ENCODE results near the gene MSL2. TPM values are rescaled to one million over a fixed set of nuclear protein-coding genes. Genes with fewer than 3 reads are reported as not detected.

MSL2 gene, protein sequence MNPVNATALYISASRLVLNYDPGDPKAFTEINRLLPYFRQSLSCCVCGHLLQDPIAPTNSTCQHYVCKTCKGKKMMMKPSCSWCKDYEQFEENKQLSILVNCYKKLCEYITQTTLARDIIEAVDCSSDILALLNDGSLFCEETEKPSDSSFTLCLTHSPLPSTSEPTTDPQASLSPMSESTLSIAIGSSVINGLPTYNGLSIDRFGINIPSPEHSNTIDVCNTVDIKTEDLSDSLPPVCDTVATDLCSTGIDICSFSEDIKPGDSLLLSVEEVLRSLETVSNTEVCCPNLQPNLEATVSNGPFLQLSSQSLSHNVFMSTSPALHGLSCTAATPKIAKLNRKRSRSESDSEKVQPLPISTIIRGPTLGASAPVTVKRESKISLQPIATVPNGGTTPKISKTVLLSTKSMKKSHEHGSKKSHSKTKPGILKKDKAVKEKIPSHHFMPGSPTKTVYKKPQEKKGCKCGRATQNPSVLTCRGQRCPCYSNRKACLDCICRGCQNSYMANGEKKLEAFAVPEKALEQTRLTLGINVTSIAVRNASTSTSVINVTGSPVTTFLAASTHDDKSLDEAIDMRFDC
- total RNA-seq = 10 to 100 TPM; 25.9 to 44.2 TPM

DNA sequence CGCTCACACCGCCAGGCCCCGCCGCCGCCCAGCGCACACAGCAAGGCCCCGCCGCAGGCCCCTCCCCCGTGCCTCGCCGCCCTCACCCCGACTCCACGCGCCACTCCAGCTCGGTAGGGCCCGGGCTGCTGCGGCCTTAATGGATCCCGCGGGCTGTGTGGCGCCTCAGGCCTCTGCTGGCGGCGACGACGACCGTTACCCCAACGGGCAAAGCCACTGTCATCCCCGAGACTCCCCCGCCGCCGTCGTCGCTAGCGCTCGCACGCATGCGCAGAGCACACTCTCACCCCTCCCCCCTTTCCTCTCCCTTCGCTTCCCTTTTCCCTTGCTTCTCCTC, at the start of gene MSL2:
Gene MSL2, minus strand, starts transcription at position 272 of the 337 bp plus-strand sequence. CDS start 1,222 bp downstream, outside the sequence.
- no peaks in the 10 kb centered on the region for H3K27me3 ChIP-seq (replicated peaks; ENCODE audit: insufficient read depth)
- no peak for DNase-seq (ENCODE audit: low spot score)
- H3K27ac ChIP-seq = peak within 1 kb of the TSS; percentile 99 to 100
- no peak for TF ChIP-seq POLR2AphosphoS5 (IDR thresholded peaks at IDR 0.05)
- TF ChIP-seq, protein P1, sequence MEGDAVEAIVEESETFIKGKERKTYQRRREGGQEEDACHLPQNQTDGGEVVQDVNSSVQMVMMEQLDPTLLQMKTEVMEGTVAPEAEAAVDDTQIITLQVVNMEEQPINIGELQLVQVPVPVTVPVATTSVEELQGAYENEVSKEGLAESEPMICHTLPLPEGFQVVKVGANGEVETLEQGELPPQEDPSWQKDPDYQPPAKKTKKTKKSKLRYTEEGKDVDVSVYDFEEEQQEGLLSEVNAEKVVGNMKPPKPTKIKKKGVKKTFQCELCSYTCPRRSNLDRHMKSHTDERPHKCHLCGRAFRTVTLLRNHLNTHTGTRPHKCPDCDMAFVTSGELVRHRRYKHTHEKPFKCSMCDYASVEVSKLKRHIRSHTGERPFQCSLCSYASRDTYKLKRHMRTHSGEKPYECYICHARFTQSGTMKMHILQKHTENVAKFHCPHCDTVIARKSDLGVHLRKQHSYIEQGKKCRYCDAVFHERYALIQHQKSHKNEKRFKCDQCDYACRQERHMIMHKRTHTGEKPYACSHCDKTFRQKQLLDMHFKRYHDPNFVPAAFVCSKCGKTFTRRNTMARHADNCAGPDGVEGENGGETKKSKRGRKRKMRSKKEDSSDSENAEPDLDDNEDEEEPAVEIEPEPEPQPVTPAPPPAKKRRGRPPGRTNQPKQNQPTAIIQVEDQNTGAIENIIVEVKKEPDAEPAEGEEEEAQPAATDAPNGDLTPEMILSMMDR (IDR thresholded peaks at IDR 0.05) = no peak
- peak; percentile 74 for TF ChIP-seq POLR2A (IDR thresholded peaks at IDR 0.05)
- peak within 1 kb of the TSS; percentile 88 to 99 for H3K4me3 ChIP-seq
- WGBS = 0% methylated on average over 22 of the region's 37 CpGs
- H3K36me3 ChIP-seq = no peaks in the 10 kb centered on the region
- intact Hi-C loops (cut with DNase I) = loop anchor here (5.0 to 10.0 kb wide), 3 partner anchors 56 to 159 kb away; partner anchors contain the start of gene PCCB
- H3K9me3 ChIP-seq = no peaks in the 10 kb centered on the region
- peaks cover 2% of the 10 kb centered on the region for H3K4me1 ChIP-seq (replicated peaks)

DNA sequence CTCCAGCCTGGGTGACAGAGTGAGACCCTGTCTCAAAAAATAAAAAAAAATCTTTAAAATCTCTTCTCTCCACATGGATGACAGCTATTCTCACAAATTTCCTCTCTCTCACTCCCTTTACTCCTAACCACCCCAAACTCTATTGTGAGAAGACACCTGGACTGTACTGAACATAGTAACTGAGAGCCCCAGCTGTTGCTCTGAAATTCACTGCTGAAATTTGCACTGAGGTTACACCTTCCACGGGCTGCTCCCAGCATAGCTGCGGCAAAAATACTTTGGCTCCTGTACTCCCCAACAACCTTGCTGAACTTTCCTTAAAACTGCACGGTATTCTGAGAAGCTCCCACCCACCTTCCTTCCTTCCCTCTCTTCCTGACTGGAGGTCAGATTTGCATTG, 49.6 kb upstream of the MSL2 start:
- no peaks in the 10 kb centered on the region for H3K27me3 ChIP-seq (replicated peaks; ENCODE audit: insufficient read depth)
- no peak overlapping the region for H3K4me3 ChIP-seq
- H3K4me1 ChIP-seq (replicated peaks) = no peaks in the 10 kb centered on the region
- intact Hi-C loops (cut with DNase I) = no loop called here
- no peaks in the 10 kb centered on the region for H3K9me3 ChIP-seq
- DNase-seq (ENCODE audit: low spot score) = no peak
- TF ChIP-seq, protein P1 (IDR thresholded peaks at IDR 0.05) = no peak
- no peak for TF ChIP-seq POLR2AphosphoS5 (IDR thresholded peaks at IDR 0.05)
- no peak for TF ChIP-seq POLR2A (IDR thresholded peaks at IDR 0.05)
- 58% methylated on average over 3 of the region's 3 CpGs for WGBS
- H3K27ac ChIP-seq = no peak overlapping the region
- H3K36me3 ChIP-seq = no peaks in the 10 kb centered on the region

DNA sequence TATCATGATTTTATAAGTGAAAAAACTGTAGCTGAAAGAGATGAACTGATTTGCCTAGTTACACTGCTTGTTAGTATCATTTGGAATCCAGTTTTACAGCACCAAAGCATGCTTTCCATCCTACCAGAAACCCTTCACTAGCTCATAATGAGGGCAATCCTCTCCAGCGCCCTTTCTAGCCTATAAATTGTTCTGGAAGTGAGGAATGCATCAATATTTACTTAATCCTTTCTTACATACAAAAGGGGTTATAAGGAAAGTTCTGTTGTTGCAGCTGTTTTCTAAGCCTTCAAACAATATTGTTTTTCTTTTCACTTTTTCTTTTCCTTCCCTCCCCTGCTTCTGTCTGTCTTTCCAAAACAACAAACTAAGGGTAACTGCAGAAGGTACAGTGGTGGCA, 43.0 kb upstream of the MSL2 start:
- H3K27ac ChIP-seq = no peak overlapping the region
- intact Hi-C loops (cut with DNase I) = no loop called here
- WGBS = 3% methylated on average over 1 of the region's 1 CpG
- no peak overlapping the region for H3K4me3 ChIP-seq
- TF ChIP-seq, protein P1 (IDR thresholded peaks at IDR 0.05) = no peak
- no peak for TF ChIP-seq POLR2AphosphoS5 (IDR thresholded peaks at IDR 0.05)
- no peak for TF ChIP-seq POLR2A (IDR thresholded peaks at IDR 0.05)
- no peaks in the 10 kb centered on the region for H3K36me3 ChIP-seq
- no peak for DNase-seq (ENCODE audit: low spot score)
- no peaks in the 10 kb centered on the region for H3K4me1 ChIP-seq (replicated peaks)
- H3K27me3 ChIP-seq (replicated peaks; ENCODE audit: insufficient read depth) = no peaks in the 10 kb centered on the region
- H3K9me3 ChIP-seq = no peaks in the 10 kb centered on the region

DNA sequence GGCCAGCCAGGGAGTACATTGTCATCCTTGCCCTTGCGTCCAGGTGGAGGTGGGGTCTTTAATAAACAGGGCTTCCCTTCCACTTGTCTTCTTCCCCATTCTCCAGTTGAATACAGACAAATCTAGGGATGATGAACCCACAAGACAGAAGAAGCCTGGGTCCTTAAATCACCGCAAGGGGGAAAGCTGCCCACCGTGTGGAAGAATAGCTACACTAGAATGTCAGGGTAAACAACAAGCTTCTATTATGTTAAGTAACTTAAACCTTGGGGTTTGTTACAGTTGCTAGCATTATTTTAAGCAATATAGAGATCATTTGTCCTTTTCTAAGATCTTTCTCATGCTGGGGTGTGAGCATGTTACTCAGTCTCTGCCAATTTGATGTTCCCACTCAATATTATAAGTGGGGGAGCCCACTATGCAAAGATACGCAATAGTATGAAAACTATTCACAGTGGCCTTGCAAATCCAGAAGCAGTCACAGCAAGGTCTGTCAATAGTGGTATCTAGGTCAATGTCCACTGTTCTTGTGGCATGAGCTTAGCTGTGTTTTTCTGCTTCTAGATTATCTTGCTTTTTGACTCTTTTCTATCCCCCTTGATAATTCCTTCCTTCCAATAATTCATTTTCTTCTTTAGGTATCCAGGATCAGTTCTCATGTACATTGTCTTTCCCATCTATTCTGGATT, 42.0 kb upstream of the MSL2 start:
- Histone ChIP-seq H3K9me3 (no peaks in the 10 kb centered on the region), H3K27ac (no peak overlapping the region), H3K27me3 (replicated peaks; ENCODE audit: insufficient read depth) (no peaks in the 10 kb centered on the region), H3K4me1 (replicated peaks) (no peaks in the 10 kb centered on the region), H3K36me3 (no peaks in the 10 kb centered on the region), H3K4me3 (no peak overlapping the region)
- DNase-seq (ENCODE audit: low spot score) = no peak
- intact Hi-C loops (cut with DNase I) = no loop called here
- 91% methylated on average over 4 of the region's 4 CpGs for WGBS
- TF ChIP-seq POLR2A (IDR thresholded peaks at IDR 0.05) = no peak
- TF ChIP-seq, protein P1 (IDR thresholded peaks at IDR 0.05) = no peak
- no peak for TF ChIP-seq POLR2AphosphoS5 (IDR thresholded peaks at IDR 0.05)

Data from prostate gland (tissue), 2 donors.